Stimulated activated CD8-positive, alpha-beta memory T cell treated with anti-CD3 and anti-CD28 coated beads, Interleukin-12 subunit alpha, Interleukin-12 subunit beta, amount 100 ng/mL, for 1 hour (primary cell): ENCODE results near the gene NR6A1.

Experiments
- DNase-seq: peaks from one replicate; pipeline ENCODE4 v3.0.0-alpha.2; 2020; ENCODE audit warnings: low read depth

NR6A1 gene

DNA sequence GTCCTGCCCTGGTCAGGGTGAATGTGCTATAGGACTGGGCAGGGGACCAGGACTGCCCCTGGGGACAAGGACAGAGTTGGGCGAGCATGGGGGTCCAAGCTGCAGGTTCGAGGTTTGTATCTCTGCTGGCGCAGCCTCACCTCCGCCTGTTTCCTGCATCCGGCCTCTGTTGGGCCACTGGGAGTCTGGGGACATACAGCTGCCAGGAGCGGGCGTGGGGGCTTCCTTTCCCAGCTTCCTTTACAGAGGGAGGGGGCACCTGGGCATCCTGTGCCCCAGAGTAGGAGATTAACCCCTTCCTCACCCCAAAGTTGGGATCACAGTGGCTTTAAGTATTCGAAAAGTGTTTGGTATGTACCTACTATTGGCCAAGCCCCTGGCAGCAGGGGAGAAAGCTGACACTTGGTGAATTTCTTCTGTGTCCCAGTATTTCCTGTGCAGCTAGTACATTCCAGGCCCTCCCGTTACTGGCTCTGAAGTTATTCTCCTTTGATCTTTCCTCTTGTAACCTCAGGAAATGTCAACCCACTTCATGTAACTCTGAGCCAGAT, 24.8 kb upstream of the NR6A1 start:
- DNase-seq, result no peak

DNA sequence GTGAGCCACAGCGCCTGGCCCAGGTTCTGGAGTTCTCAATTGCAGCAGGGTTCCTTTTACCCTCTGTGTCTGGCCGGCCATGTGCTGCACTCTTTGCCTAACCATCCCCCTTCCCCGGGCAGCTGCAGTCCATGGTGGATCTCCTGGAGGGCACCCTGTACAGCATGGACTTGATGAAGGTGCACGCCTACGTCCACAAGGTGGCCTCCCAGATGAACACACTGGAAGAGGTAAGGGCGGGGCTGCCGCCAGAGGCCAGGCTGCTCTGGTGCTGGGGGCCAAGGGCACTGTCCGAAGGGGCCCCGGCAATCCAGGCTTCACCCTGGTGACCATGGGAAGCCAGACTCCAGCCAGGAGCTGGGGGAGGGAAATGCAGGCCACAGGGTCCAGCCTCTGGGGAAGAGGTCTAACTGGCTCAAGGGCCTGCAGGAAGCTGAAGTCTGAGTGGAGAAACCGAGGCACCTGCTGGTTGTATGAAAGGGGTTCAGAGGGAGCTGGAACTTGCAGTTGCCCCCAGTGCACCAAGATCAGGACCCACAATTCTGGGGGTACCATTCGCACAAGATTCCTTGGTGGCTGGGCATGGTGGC, 23.9 kb upstream of the NR6A1 start:
- DNase-seq, result no peak

DNA sequence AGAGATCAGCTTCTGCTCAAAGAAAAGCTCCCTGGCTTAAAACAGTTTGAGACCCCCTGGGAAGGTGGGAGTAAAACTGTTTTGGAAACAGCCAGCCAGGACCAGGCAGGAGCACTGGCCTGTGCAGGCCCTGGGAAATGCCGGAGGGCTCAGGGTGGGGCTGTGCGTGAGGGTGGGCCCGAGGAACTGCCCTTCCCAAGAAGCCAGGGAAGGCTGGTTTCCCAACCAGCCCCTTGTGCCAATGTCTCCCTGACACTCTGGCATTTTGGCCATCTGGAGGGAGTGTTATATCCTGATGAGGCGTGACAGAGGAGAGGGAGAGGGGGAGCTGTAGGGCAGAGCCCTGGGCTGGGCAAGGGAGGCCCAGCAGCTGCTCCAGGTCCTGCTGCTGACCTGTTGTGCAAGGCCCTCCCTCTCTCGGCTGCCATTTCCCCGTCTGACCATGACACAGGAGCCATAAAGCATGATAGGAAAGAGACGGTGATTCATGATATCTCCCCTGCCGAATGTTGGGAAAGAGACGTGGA, 22.0 kb upstream of the NR6A1 start:
- DNase-seq, result no peak

DNA sequence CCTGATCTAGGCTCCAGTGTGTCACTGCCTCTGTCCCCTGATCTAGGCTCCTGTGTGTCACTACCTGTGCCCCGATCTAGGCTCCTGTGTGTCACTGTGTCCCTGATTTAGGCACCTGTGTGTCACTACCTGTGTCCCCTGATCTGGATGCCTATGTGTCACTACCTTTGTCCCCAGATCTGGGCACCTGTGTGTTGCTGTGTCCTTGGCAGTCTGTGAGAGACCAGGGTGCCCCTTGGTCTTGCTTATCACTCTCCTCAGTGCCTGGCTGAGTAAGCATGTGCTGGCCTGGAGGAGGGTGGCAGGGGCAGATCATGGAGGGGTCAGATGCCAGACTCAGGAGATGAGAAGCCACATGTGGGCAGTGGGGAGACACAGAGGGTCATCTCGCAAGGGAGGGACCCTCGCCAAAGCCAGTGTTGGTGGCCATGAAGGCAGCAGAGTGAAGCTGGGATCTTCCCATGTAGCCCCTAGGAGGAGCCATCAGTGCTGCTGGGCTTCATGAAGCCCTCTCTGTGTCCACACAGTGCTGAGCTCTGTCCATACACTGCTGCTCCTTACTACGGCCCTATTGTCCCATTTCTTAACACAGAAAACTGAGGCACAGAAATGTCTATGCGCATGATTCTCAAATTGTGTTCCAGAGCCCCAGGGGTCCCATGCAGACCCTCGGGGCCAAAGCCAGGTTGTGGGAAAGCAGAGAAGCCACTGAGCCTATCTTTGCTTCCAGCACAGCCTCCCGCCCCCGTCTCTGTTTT, 21.3 kb upstream of the NR6A1 start:
- DNase-seq, result no peak

DNA sequence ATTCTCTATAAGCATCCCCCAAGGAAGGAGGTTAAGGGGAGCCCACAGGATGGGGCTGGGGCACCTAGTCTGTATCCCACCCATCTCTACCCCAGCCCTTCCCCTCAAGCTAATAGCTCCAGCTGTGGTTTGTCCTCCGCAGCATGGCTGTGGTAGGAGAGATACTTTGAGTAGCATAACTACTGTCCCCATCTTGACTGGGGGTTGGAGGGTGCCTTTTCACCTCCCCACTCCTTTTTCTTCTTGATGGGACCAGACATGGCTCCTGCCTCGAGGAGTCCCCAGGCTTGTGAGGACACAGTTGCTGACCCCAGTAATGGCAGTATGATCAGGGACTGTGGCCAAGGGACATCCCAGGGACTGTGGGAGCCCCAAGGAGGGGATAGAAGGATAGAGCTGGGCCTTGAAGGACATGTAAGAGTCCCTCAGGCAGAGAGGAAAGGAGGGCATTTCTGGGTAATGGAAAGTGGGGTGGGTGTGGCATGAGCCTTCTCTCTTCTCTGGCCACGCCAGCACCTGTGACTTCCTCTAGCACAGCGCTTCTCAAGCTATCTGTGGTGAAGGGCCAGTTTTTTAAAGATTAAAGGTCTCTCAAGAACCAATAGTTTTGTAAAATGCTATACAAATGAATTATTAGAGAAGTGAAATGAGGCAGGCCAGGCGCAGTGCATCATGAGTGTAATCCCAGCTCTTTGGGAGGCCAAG, 19.8 kb upstream of the NR6A1 start:
- no peak for DNase-seq

DNA sequence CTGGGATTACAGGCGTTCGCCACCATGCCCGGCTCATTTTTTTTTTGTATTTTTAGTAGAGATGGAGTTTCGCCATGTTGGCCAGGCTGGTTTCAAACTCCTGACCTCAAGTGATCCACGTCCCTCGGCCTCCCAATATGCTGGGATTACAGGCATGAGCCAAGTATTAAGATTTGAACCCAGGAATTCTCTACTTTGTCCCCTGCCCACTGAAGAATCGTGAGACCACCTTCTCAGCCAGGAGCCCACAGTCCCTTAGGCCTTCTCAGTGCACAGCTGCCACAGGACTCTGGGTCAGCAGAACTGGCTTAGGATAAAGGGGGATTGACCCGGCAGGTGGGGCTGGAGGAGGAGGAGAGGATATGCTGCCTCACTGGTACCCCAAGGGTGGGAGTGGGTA, 19.2 kb upstream of the NR6A1 start:
- DNase-seq, result no peak

DNA sequence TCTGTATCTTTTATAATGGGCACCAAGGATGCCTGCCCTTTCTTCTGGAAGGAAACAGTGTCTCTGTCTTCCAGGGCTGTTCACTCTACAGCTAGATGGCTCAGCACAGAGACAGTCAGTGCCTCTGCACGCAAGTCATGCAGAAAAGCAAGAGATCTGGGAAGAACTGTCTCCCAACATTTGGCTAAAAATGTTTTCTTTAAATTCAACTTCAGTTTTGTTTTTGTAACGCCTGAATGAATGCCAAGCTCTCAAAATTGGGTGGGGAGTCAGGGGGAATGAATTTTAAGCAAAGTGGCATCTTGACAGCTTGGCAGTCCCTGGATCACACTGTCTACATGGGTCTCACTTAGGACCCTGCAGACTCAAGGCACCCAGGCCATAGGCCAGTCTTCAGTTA, 18.4 kb upstream of the NR6A1 start:
- DNase-seq, result no peak

DNA sequence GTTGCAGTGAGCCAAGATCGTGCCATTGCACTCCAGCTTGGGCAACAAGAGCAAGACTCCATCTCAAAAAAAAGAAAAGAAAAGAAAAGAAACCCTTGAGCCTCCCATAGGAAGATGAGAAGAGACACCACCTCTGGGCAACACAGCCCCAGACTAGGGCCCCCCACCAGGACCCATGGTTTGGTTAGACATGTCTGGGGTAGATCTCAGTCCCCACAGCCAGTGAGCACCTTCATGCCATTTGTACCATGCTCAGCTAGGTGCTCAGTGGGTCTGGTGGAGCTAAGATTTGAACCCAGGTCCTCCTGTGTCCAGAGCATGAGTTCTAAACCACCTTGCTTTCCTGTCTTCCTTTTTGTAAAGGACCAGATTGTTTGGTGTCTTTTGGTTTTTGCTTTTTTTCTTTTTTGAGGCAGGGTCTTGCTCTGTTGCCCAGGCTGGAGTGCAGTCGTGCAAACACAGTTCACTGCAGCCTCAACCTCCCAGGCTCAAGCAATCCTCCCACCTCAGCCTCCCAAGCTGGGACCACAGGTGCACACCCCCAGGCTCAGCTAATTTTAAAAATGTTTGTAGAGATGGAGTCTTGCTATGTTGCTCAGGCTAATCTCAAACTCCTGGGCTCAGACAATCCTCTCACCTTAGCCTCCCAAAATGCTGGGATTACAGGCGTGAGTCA, 17.6 kb upstream of the NR6A1 start:
- DNase-seq, result no peak

DNA sequence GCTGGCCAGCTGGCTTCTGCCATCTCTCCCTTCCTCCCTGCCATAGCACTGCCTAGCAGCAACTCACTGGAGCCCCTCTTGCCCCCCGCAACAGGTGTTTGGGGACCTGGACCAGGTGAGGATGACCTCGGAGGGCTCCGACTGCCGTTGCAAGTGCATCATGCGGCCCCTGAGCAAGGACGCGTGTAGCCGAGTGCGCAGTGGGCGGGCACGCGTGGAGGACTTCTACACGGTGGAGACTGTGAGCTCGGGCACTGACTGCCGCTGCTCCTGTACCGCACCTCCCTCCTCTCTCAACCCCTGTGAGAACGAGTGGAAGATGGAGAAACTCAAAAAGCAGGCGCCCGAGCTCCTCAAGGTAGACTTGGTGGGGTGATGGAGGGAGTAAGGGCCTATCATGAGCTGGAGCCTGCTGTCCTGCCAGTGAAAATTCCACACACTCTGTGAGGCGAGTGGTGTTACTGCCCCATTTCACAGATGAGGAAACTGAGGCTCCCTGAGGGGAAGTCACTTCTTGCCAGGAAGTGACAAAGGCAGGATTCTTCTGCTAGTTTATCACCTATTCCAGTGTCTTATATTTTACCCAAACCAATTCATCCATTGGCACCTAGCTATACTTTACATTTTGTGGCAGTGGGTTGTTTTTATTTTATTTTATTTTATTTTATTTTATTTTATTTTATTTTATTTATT, 15.9 kb upstream of the NR6A1 start:
- no peak for DNase-seq

DNA sequence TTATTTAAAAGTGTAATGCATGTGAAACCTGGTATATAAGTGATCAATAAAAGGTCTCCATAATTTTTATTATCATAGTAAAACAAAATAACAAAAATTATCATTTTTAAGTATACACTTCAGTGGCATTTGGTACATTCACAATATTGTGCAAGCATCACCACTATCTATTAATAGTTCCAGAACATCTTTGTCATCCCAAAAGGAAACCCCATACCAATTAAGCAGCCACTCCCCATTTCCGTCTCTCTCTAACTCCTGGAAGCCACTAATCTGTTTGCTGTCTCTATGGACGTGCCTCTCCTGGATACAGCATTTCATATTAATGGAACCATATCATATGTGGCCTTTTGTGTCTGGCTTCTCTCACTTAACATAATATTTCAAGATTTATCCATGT, 13.4 kb upstream of the NR6A1 start:
- no peak for DNase-seq

DNA sequence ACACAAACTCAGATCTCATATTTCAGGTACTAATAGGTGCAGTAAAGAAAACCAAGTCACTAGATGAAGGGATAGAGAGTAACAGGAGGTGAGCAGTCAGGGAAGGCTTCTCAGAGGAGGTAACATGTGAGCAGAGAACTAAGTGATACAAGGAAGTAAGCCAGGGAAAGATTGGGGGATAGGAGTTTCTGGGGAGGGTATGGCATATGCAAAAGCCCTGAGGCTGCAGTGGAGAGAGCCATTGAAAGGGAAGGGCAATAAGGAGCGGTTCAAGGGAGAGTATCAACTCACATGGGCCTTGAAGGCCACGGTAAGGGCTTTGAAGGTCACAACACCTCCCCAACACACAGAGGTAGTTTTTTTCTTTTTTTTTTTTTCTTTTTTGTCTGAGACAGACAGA, 12.7 kb upstream of the NR6A1 start:
- no peak for DNase-seq

DNA sequence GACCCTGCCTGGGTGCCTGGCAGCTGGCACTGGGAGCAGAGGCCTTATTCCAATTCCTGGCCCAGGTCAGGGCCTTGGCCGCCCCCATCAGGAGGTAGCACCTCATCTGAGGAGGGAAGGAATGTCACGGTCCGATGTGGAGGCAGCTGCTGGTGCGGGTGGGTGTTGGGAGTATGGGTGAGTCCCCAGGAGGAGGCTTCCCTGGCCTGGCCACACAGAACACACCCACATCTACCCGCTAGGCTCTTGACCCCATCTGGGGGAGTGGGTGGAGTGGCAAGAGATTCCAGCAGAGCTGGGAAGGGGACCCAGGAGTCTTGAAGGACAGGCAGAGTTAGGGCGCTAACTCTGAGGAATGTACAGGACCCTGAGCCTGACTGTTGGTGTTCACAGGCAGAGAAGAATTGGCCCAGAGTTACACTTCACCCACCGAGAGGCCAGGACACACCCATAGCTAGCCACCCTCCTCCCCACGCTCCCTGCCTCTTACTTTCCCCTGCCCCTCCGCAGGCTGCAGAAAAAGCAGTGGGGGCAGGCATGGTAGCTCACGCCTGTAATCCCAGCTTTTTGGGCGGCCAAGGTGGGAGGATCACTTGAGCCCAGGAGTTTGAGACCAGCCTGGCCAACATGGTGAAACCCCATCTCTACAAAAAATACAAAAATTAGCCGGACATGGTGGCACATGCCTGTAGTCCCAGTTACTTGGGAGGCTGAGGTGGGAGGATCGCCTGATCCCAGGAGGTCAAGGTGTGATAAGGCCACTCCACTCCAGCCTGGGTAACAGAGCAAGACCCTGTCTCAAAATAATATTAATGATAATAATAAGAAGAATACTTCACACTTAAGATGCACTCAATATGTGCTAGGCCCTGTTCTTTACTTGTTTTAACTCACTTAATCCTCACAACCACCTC, 11.8 kb upstream of the NR6A1 start:
- no peak for DNase-seq

DNA sequence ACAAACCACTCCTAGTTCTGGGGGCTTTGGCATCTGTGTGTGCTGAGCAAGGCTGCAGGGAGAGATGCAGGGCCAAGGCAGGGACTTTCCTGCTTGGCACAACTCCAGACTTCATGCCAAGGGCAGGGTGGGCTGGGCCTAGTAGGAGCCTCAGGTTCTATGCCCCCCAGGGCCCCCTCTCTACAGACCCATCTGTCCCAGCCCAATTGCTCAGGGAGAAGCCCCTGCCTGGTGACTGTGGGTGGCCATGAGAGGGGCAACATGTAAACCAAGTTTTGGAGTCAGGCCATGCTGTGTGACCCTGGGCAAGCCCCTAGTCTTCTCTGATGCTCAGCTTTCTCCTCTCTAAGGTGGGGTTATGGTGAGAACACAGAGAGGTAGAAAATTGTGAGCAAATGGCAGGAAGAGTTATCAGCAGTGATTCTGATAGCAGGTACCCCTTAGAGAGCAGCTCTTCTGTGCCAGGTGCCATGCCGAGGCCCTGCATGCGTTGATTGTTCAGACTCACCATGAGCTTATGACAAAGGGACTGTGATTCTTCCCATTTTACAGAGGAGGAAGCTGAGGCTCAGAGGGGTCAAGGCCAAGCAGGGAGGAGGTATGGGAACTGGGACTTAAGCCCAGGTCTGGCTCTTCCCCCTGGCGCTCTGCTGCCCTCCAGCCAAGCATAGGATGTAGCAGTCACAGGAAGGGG, 11.0 kb upstream of the NR6A1 start:
- DNase-seq, result no peak

DNA sequence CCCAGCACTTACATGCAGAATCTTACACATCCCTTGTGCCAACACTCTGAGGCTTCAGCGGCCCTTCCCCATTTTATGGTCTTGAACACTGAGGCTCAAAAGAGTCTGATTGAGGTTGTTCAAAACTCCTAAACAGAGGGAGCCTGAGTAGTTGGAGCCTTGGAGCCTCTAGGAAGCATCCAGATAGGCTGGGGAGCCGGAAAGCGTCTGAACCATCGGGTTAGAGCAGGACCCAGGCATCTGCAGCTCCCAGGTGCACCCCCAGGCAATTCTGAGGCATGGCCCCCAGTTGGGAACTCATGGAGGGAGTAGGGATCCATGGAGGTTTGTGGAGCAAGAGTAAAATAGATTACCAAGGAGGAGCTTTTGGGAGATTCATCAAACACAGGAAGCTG, 9.6 kb upstream of the NR6A1 start:
- DNase-seq, result no peak

DNA sequence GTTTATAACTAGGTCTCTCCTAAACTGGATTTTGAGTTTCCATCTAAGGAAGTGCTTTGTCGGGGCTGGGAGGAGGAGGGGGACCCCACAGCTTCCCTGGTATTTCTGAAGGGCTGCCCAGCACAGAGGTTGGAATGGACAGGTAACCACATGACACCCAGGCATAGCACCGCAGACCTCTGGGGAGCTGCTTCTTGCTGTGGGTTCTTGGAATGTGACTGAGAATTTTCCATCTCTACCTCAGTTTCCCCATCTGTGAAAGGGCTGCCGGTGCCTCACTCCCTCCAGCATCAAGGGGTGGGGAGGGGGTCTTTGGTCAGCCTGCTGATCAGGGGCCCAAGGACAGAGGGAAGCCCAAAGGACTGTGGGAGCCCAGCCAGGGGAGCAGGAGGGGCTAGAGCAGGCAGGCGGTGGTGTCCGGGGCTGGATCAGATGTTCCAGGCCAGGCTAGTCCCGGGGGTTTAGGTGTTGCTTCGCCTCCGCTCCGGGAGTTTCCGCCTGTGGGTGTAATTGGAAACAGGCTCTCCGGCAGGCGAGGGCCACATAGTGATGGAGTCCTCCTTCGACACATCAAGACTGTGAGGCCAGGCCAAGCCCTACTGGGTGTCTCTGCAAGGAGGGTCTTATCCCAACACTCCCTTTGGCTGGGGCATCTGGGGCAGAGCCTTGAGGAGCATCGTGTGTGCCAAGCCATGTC, 9.1 kb upstream of the NR6A1 start:
- DNase-seq, result no peak

DNA sequence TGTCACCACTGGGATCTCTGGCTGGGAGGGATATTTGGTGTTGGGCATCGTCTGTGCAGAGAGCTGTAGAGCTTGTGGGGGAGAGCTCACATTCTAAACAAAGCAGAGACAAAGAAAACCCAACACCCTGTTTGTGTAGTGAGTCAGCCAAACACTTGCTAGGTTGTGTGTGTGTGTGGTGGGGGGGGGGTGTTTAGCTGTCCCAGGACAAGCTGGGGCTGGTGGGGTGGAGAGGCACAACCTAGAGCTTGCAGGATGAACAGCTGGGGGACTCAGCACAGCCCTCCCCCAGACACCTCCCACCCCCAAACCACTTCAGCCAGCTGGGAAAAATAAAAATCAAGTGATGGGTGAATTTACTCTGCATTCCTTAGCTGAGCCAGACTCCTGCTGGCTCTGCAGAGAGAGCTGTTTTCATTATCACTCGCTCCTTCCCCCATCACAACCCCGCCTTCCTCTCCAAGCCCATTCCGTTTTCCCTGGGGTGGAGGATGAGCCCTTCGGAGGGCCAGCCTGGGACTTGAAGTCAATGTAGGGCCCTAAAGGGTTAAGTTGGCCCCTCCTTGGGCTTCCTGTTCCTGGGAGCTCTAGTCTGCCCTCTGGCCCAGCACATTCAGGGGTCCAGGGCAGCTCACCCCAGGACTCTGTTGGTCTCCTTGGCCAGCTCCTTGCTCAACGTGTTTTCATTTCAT, 8.4 kb upstream of the NR6A1 start:
- no peak for DNase-seq

DNA sequence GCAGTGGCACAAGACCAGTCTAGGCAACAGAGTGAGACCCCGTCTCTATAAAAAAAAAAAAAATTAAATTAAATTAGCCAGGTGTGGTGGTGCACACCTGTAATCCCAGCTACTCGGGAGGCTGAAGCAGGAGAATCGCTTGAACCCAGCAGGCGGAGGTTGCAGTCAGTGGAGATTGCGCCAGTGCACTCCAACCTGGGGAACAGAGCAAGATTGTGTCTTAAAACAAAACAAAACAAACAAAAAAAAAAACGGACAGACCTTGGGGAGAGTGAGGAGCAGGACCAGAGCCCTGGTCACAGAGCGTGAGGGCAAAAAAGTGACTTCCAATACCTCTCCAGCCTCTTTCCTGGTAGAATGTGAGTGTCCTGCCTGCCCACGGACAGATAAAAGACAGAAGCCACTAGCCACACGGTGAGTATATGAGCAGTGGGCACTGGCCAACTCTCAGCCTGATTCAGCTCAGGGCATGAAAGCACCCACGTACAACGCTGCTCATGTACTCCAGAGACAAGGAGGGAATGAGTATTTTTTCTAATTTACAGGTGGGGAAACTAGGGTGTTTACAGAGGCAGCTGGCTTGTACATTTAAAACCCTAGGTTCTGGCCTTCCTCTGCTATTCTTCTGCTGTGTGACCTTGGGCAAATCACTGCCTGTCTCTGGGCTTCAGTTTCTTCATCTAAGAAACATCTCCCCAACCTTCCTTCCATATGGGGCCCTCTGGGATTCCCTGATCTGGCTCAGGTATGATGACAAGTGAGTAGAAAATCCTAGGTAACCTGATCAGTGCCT, 7.7 kb upstream of the NR6A1 start:
- DNase-seq, result no peak
